Heart right ventricle (tissue), 16 donors: ENCODE results near the gene STAG3. TPM values are rescaled to one million over a fixed set of nuclear protein-coding genes. Genes with fewer than 3 reads are reported as not detected.
"Not testable (repeated sequence)": the region's sequence is repeated elsewhere in the genome, so short reads cannot be mapped to it uniquely, and the experiment has no call there.

ENCODE experiments used
- ATAC-seq, 8 donors: fragments of 200-7000 bp; cut with Tn5 transposase; one replicate each; pipeline ENCODE4 v1.9.1; 2020; ENCODE audit warnings: mild to moderate bottlenecking in 8 of 8, moderate library complexity in 8 of 8, moderate number of reproducible peaks in 1 of 8
- DNase-seq, 2 donors: peaks; one replicate each; pipeline ENCODE4 v3.0.0-alpha.2; 2020
- H3K27ac ChIP-seq, 10 donors: fragments of 200-600 bp; sonication (generic) in 2 of 10; one replicate each; pipeline versions ENCODE4 v1.5.0 to v1.8.0; 2020 to 2022; ENCODE audit warnings: mild to moderate bottlenecking in 3 of 10
- H3K27me3 ChIP-seq, 7 donors: fragments of 200-600 bp; one replicate each; pipeline ENCODE4 v1.8.0; 2021 to 2022; ENCODE audit warnings: mild to moderate bottlenecking in 2 of 7
- H3K36me3 ChIP-seq, 9 donors: fragments of 200-600 bp; sonication (generic) in 1 of 9; one replicate each; pipeline versions ENCODE4 v1.5.0 to v1.8.0; 2020 to 2022; ENCODE audit warnings: mild to moderate bottlenecking in 2 of 9
- H3K4me1 ChIP-seq, 9 donors: fragments of 200-600 bp; sonication (generic) in 1 of 9; one replicate each; pipeline versions ENCODE4 v1.5.0 to v1.8.0; 2020 to 2022; ENCODE audit warnings: mild to moderate bottlenecking in 4 of 9
- H3K4me3 ChIP-seq, 10 donors: fragments of 200-600 bp; sonication (generic) in 2 of 10; one replicate each; pipeline versions ENCODE4 v1.5.0 to v1.8.0; 2020 to 2022; ENCODE audit warnings: mild to moderate bottlenecking in 7 of 10, moderate library complexity in 2 of 10
- H3K9me3 ChIP-seq, 11 donors: fragments of 200-600 bp in 10 of 11; sonication (generic) in 2 of 11; one replicate each; pipeline versions ENCODE4 v1.5.0 to v1.8.0; 2013 to 2022; ENCODE audit warnings: mild to moderate bottlenecking in 2 of 11, control low read depth in 1 of 11, moderate library complexity in 1 of 11
- WGBS, 2 donors: extraction: QIAGEN DNeasy Blood & Tissue Kit; methylation state at CpG; one replicate each; pipeline ENCODE4 v1.1.7; 2013; ENCODE audit warnings: inconsistent platforms in 1 of 2; 5-methylcytosine and 5-hydroxymethylcytosine counted together
- intact Hi-C, 10 donors: fragments of 100-400 bp; cut with DNase I; formaldehyde crosslinking; loops; one replicate each; pipeline versions ENCODE4 v1.11.1 to v1.14.2; 2022
- polyA plus RNA-seq, 2 donors: library from polyadenylated mRNA; stranded (reverse); fragments of 200-250 nt; gene quantifications; one replicate each; pipeline ENCODE4 v1.2.3, GENCODE V29; 2013
- total RNA-seq, 10 donors: library from RNA; stranded (reverse); fragmentation: NEBNext Ultra II Directional in 3 of 10; extraction: Animal tissue kit (Norgen Biotek cat#: 25700) in 3 of 10; gene quantifications; one replicate each; pipeline versions ENCODE4 v1.2.1 to v1.2.4, GENCODE V29; 2021 to 2023
- TF ChIP-seq, protein P1 (sequence below), 9 donors: fragments of 200-600 bp; sonication (generic) in 2 of 9; IDR thresholded peaks; one replicate each; pipeline versions ENCODE4 v1.5.0 to v1.8.0; 2021 to 2022; ENCODE audit warnings: antibody characterized with exemption in 9 of 9, mild to moderate bottlenecking in 5 of 9, moderate library complexity in 1 of 9
- donor health status: Arrhythmogenic right ventricular cardiomyopathy.
- donor health status: ischemic (EF 13 %, LVEDD 7.1; RV severe dilation, severe dysfunction).
- donor health status: healthy with polysubstance abuse.
- donor health status: DM: no; HTN: yes; CAD: no.
- donor health status: DM: no; HTN: no; CAD: no.
- donor health status: ischemic (EF 25% LVEDD 6.9; RV normal size, moderate dysfunction).
- donor health status: ischemic (EF 25% LVEDD 5.7; RV mildly dilated, moderate dysfunction).
- donor health status: healthy.
- donor health status: DM: yes; HTN: yes; CAD: no.
- donor health status: Ischemic cardiomyopathy.
- donor health status: ischemic (EF 35%, LVEDD 5.7; RV mildly dilated, moderate dysfunction).
- donor health status: nonischemic (EF 11% LVEDD 7.7; RV severe dilation, severe dysfunction).
- donor health status: DM: yes; HTN: yes; CAD: no.
- donor health status: PGD.
- donor health status: ischemic (EF 29% LVEDD 5.4; RV normal size, mild dysfunction).
- donor health status: nonischemic (EF 23%, LVEDD 6.1; RV moderate dilation, normal function).

Gene STAG3
- total and polyA plus RNA-seq, 12 donors = 0.13 to 1.5 (median 0.47) TPM; not detected in 1

DNA sequence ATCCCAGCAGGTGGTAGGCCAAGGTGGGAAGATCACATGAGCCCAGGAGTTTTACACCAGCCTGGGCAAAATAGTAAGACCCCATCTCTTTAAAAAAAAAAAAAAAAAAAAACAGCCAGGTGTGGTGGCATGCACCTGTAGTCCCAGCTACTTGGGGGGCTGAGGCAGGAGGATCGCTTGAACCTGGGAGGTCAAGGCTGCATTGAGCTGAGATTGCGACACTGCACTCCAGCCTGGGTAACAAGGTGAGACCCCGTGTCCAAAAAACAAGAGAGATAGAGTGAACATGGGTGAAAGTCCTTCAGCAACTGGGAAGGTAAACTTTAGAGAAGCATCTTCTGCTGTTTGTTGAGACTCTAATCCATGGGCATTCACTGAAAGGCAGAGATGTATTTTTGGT is 35.3 kb upstream of the STAG3 start:
- TF ChIP-seq, protein P1, sequence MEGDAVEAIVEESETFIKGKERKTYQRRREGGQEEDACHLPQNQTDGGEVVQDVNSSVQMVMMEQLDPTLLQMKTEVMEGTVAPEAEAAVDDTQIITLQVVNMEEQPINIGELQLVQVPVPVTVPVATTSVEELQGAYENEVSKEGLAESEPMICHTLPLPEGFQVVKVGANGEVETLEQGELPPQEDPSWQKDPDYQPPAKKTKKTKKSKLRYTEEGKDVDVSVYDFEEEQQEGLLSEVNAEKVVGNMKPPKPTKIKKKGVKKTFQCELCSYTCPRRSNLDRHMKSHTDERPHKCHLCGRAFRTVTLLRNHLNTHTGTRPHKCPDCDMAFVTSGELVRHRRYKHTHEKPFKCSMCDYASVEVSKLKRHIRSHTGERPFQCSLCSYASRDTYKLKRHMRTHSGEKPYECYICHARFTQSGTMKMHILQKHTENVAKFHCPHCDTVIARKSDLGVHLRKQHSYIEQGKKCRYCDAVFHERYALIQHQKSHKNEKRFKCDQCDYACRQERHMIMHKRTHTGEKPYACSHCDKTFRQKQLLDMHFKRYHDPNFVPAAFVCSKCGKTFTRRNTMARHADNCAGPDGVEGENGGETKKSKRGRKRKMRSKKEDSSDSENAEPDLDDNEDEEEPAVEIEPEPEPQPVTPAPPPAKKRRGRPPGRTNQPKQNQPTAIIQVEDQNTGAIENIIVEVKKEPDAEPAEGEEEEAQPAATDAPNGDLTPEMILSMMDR (IDR thresholded peaks at IDR 0.05) = no peak
- H3K9me3 ChIP-seq = no peaks in the 10 kb centered on the region
- H3K4me1 ChIP-seq = peaks cover 0 to 6% (median 0%) of the 10 kb centered on the region in 9 donors
- DNase-seq (no peak), ATAC-seq (no peak)
- no peak overlapping the region for H3K27ac ChIP-seq
- WGBS, 2 donors = 95 to 100% methylated on average over 3 of the region's 3 CpGs
- intact Hi-C loops = no loop called here
- H3K4me3 ChIP-seq = no peak overlapping the region
- no peaks in the 10 kb centered on the region for H3K36me3 ChIP-seq
- peaks cover 0 to 11% (median 0%) of the 10 kb centered on the region in 7 donors for H3K27me3 ChIP-seq

DNA sequence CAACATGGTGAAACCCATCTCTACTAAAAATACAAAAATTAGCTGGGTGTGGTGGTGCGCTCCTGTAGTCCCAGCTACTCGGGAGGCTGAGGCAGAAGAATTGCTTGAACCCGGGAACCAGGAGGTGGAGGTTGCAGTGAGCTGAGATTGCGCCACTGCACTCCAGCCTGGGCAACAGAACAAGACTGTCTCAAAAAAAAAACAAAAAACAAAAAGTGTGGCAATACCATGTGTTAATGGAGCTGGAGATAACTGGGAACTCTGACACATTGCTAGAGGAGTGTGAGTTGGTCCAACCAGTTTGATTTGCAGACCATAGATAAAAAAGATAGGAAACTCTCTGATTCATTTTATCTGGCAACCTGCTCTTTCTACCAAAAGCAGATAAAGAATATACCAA is 31.4 kb upstream of the STAG3 start:
- H3K27ac ChIP-seq, H3K27me3 ChIP-seq, intact Hi-C loops, ATAC-seq, H3K9me3 ChIP-seq, H3K4me3 ChIP-seq, H3K36me3 ChIP-seq, DNase-seq: not testable (repeated sequence)
- WGBS, 2 donors = 90 to 93% methylated on average over 4 of the region's 4 CpGs
- H3K4me1 ChIP-seq = peaks cover 8 to 31% (median 15%) of the 10 kb centered on the region in 9 donors

GRCh38 chr7:100147278-100147677 is 30.4 kb upstream of the STAG3 start:
- Histone ChIP-seq H3K4me3 (no peak overlapping the region), H3K27me3 (no peaks in the 10 kb centered on the region), H3K27ac (no peak overlapping the region), H3K9me3 (no peaks in the 10 kb centered on the region), H3K36me3 (peaks cover 0 to 19% (median 0%) of the 10 kb centered on the region in 9 donors), H3K4me1 (peaks cover 8 to 36% (median 15%) of the 10 kb centered on the region in 9 donors)
- 96 to 97% methylated on average over 2 of the region's 2 CpGs for WGBS, 2 donors
- TF ChIP-seq, protein P1 (IDR thresholded peaks at IDR 0.05) = no peak
- intact Hi-C loops = no loop called here
- DNase-seq (no peak), ATAC-seq (no peak)

- Histone ChIP-seq H3K27ac (peak overlapping the region in 9 of 10 donors; percentile 69 to 94 (median 85)), H3K4me3 (peak overlapping the region in 9 of 10 donors; percentile 71 to 99 (median 78)), H3K36me3 (peaks cover 0 to 28% (median 5%) of the 10 kb centered on the region in 9 donors), H3K9me3 (no peaks in the 10 kb centered on the region), H3K27me3 (no peaks in the 10 kb centered on the region), H3K4me1 (peaks cover 8 to 45% (median 15%) of the 10 kb centered on the region in 9 donors)
- intact Hi-C loops = no loop called here
- 15 to 24% methylated on average over 14 of the region's 14 CpGs for WGBS, 2 donors
- no peak for DNase-seq
- TF ChIP-seq, protein P1 (IDR thresholded peaks at IDR 0.05) = no peak
- peak in 3 of 8 donors; percentile 1 to 19 (median 3) for ATAC-seq
These were observed 29.5 kb upstream of the STAG3 start for GRCh38 chr7:100148225-100148558.

DNA sequence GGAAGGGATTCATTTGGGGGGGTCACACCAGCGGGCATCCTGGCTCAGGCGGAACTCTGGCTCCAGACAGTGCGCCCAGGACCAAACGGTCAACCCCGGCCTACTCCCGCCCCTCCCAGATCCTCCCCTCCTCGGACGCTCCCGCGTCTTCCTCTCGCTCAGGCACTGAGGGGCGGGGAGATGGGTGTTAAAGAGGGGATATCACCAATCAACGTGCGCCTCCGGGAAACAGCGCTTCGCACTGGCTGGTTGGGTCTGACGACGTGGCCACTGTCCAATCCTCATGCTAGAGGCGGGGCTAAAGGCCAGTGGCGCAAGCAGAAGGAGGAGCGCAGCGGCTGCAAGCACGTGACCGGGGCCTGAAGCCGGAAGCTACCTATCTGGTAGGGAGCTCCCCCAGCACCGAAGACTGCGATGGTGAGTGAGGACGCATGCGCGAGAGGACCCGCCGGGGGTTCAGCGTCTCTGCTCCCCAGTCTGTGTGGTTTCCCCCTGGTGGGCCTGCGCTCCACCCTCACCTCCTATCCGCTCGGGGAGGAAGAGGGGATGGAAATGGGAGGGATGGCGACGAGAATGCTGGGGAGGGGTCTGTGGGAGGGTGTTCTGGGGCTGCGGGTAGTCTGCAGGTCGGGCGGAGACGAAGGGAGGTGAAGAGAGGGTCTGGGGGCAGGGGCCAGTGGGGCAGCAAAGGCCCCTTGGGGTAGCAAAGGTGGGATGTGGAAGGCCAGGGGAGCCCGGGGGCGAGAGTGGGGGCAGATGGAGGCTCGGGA is 29.0 kb upstream of the STAG3 start, which contains the start of gene LAMTOR4:
Gene LAMTOR4 (plus strand): TSS at position 360 of the 770 bp plus-strand sequence. CDS start 55 bp downstream, at position 415.
- Histone ChIP-seq H3K9me3 (no peaks in the 10 kb centered on the region), H3K4me1 (peaks cover 8 to 50% (median 15%) of the 10 kb centered on the region in 9 donors), H3K4me3 (peak within 1 kb of the TSS; percentile 48 to 99 (median 77)), H3K27me3 (no peaks in the 10 kb centered on the region), H3K27ac (peak within 1 kb of the TSS in 9 of 10 donors; percentile 71 to 94 (median 88)), H3K36me3 (peaks cover 0 to 33% (median 8%) of the 10 kb centered on the region in 9 donors)
- DNase-seq (peak; percentile 98 to 100), ATAC-seq (peak; percentile 98 to 100 (median 99))
- intact Hi-C loops = no loop called here
- TF ChIP-seq, protein P1 (IDR thresholded peaks at IDR 0.05) = no peak
- WGBS, 2 donors = 0% methylated on average over 46 of the region's 46 CpGs
